Esophagus muscularis mucosa (tissue), 3 donors: Measurements from ENCODE around the gene KDM1A.

Source experiments
- POLR2A ChIP-seq: fragments of 450-650 bp; IDR thresholded peaks from one replicate; pipeline ENCODE4 v1.6.1; 2017; ENCODE audit warnings: antibody characterized with exemption, moderate library complexity, mild to moderate bottlenecking, low read depth
- TF ChIP-seq, protein P1 (sequence below), 3 experiments: fragments of 200-600 bp in 2 of 3; fragments of 450-650 bp in 1 of 3; sonication (generic) in 2 of 3; IDR thresholded peaks; one replicate each; pipeline ENCODE4 v1.5.1; 2017 to 2019; ENCODE audit warnings: antibody characterized with exemption in 3 of 3, mild to moderate bottlenecking in 2 of 3, moderate library complexity in 1 of 3

- TF ChIP-seq, protein P1, sequence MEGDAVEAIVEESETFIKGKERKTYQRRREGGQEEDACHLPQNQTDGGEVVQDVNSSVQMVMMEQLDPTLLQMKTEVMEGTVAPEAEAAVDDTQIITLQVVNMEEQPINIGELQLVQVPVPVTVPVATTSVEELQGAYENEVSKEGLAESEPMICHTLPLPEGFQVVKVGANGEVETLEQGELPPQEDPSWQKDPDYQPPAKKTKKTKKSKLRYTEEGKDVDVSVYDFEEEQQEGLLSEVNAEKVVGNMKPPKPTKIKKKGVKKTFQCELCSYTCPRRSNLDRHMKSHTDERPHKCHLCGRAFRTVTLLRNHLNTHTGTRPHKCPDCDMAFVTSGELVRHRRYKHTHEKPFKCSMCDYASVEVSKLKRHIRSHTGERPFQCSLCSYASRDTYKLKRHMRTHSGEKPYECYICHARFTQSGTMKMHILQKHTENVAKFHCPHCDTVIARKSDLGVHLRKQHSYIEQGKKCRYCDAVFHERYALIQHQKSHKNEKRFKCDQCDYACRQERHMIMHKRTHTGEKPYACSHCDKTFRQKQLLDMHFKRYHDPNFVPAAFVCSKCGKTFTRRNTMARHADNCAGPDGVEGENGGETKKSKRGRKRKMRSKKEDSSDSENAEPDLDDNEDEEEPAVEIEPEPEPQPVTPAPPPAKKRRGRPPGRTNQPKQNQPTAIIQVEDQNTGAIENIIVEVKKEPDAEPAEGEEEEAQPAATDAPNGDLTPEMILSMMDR (IDR thresholded peaks at IDR 0.05): no peak
- TF ChIP-seq POLR2A: no peak
These were observed 20.1 kb downstream of the KDM1A start for GRCh38 chr1:23039308-23039826.
